ENCODE measurements around the gene RAB19.
A peak's percentile ranks its signal among the peaks of the same experiment; 100 is the strongest.
"Not testable (repeated sequence)": the region's sequence is repeated elsewhere in the genome, so short reads cannot be mapped to it uniquely, and the experiment has no call there.

RAB19 gene

GRCh38 chr7:140402178-140402835, 1.6 kb upstream of the RAB19 start:
- no peak for DNase-seq

- DNase-seq = no peak
Observed at GRCh38 chr7:140404565-140405065, 757 bp downstream of the RAB19 start.

GRCh38 chr7:140415361-140415760, 11.5 kb downstream of the RAB19 start:
- DNase-seq = no peak

- not testable (repeated sequence) for DNase-seq
Observed at GRCh38 chr7:140415816-140416215, 12.0 kb downstream of the RAB19 start.

GRCh38 chr7:140416560-140416959, 12.7 kb downstream of the RAB19 start:
- DNase-seq = no peak

GRCh38 chr7:140417456-140418155, 13.7 kb downstream of the RAB19 start:
- no peak for DNase-seq

DNA sequence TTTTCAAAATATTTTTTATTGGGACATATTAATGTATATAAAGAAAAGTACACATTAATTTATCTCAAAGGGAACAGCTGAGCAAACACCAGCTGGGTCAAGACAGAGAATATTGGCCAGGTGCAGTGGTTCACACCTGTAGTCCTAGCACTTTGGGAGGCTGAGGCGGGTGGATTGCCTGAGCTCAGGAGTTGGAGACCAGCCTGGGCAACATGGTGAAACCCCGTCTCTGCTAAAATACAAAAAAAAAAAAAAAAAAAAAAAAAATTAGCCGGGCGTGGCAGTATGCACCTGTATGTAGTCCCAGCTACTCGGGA, 14.3 kb downstream of the RAB19 start:
- DNase-seq = not testable (repeated sequence)

GRCh38 chr7:140418653-140419052, 14.8 kb downstream of the RAB19 start:
- DNase-seq = no peak

- no peak for DNase-seq
Observed at GRCh38 chr7:140421521-140421920, 17.7 kb downstream of the RAB19 start.

GRCh38 chr7:140423501-140423900, 19.6 kb downstream of the RAB19 start:
- no peak for DNase-seq

DNA sequence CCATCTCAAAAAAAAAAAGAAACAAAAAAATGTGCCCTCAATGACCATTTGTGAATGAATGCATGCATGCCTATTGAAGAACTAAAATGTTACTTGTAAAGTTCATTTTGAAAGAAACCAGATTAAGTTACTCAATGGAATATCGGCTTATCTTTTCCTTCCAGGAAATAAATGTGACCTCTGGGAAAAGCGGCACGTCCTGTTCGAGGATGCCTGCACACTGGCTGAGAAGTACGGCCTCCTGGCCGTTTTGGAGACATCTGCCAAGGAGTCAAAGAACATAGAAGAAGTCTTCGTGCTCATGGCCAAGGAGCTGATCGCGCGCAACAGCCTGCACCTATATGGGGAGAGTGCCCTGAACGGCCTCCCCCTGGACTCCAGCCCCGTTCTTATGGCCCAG, 21.9 kb downstream of the RAB19 start:
- no peak for DNase-seq

- no peak for DNase-seq
Observed at GRCh38 chr7:140426130-140426529, 22.3 kb downstream of the RAB19 start.

DNA sequence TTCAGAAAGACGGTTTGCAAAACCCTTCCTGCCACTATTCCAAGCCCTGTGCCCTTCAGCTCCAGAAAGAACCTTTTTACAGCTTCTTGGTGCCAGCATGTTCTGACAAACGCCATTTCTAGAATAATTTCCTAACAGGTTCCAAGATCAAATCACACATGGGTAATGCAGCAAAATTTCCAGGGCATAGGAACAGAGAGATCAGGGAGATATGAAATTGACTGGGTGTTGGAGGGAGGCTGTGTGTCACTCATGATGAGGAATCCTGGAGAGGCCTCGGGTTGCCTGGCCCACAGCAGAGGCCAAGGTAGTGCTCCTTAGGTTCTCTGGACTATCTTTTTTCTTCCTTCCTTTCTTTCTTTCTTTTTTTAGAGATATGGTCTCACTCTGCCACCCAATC, 29.5 kb downstream of the RAB19 start:
- DNase-seq = no peak

- DNase-seq = no peak
Observed at GRCh38 chr7:140435252-140435895, 31.5 kb downstream of the RAB19 start.

- no peak for DNase-seq
Observed at GRCh38 chr7:140439359-140439758, 35.5 kb downstream of the RAB19 start.

GRCh38 chr7:140440593-140440992, 36.7 kb downstream of the RAB19 start:
- DNase-seq = peak; percentile 7

GRCh38 chr7:140441519-140441918, 37.7 kb downstream of the RAB19 start:
- no peak for DNase-seq

GRCh38 chr7:140446467-140446866, 42.6 kb downstream of the RAB19 start:
- no peak for DNase-seq

- no peak for DNase-seq
Observed at GRCh38 chr7:140447841-140448240, 44.0 kb downstream of the RAB19 start.

DNA sequence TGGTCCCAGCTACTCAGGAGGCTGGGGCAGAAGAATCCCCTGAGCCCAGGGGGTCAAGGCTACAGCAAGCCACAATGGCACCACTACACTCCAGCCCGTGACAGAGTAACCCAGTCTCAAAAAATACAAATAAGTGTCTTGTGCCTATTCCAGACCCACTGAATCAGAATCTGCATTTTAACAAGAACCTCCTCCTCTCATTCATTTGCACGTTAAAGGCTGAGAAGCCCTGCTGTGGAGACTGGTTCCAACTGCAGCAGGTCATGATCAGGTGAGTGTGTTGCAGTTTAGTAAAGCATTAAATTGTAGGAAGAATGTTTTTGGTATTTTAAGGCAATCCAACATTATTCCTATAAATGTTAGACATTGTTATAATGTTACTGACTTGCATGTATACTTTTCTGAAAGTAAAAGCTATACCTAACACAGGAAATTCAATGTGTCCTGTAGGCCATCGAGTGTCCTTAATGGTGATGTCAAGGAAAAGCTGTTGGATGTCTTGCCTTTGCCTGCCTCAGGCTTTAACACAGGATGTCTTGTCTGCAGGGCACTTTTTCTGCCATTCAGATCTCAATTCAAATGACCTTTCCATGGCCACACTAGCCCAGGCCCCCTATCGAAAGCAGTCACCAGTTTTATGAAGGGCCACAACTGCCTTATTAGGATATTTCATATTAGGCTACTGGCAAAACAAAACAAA, 45.1 kb downstream of the RAB19 start:
- no peak for DNase-seq

- DNase-seq = no peak
Observed at GRCh38 chr7:140451716-140452115, 47.9 kb downstream of the RAB19 start.

DNA sequence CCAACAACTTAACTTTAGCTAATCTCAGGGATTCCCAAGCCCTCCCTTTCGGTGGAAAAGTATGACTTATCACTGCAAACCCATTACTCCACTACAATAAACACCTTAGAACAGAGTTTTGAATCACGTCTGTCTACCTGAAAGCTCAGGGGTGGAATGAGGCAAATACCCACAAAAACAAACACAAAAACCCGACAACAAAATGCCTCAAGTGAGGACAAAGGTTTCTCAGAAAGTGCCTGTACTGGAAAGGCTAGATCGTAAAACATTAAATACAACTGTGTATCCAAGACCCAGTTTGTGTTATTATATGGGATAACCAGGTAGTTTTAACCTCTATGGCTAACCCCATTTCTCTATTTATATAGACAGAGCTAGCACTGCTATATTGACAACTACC, 49.4 kb downstream of the RAB19 start:
- DNase-seq = no peak
